Endothelial cell of umbilical vein (primary cell): ENCODE results near the gene CYP27A1. TPM values are rescaled to one million over a fixed set of nuclear protein-coding genes. Genes with fewer than 3 reads are reported as not detected.

Source experiments
- BruUV-seq: library from RNA; stranded (reverse); fragments of 400-500 nt; replicated peaks from 2 replicates; lab custom pipeline; 2021; lab: Mats Ljungman, UMichigan
- CTCF ChIA-PET: fragments of 300-600, 350-600 bp; sonication (Branson Sonifier 250); formaldehyde crosslinking; loops from one replicate; lab custom pipeline; 2021; ENCODE audit warnings: antibody characterized with exemption, inconsistent platforms; lab: Charles Lee
- POLR2A ChIA-PET: fragments of 300-600, 350-600 bp; sonication (Branson Sonifier 250); formaldehyde crosslinking; loops from one replicate; lab custom pipeline; 2021; ENCODE audit warnings: antibody characterized with exemption, inconsistent platforms; lab: Charles Lee
- DNase-seq: peaks from one replicate; pipeline ENCODE4 v3.0.0-alpha.2; 2011; ENCODE audit warnings: low read depth, low spot score
- FAIRE-seq: peaks from 2 replicates; lab custom pipeline; 2011; peaks lifted over from hg19 to GRCh38; lab: Jason Lieb, UNC
- H2AFZ ChIP-seq: 2 replicates; pipeline ENCODE4 v1.6.0; 2012; ENCODE audit warnings: low read depth, low read length, control low read depth, inconsistent platforms
- H3K27ac ChIP-seq: 2 replicates; pipeline ENCODE4 v1.5.1; 2011; ENCODE audit warnings: low read depth, mild to moderate bottlenecking, control low read depth, low read length, moderate library complexity; ENCODE audit not compliant: insufficient read depth
- H3K27me3 ChIP-seq, 2 experiments: 2 replicates each; pipeline versions ENCODE4 v1.6.0 to v1.6.1; 2011; ENCODE audit warnings: low read length in 2 of 2, mixed read lengths in 1 of 2; ENCODE audit not compliant: control insufficient read depth in 2 of 2, insufficient read depth in 2 of 2
- H3K36me3 ChIP-seq, 2 experiments: 2 replicates in 1 of 2; 3 replicates in 1 of 2; pipeline ENCODE4 v1.5.1; 2011; ENCODE audit warnings: low read length in 2 of 2, mild to moderate bottlenecking in 1 of 2, moderate library complexity in 1 of 2; ENCODE audit not compliant: control insufficient read depth in 2 of 2, insufficient read depth in 2 of 2; ENCODE audit errors: extremely low read depth in 1 of 2
- H3K4me1 ChIP-seq: 3 replicates; pipeline ENCODE4 v1.5.1; 2011; ENCODE audit warnings: mild to moderate bottlenecking, low read length; ENCODE audit not compliant: control insufficient read depth, insufficient read depth; ENCODE audit errors: extremely low read depth
- H3K4me2 ChIP-seq: 2 replicates; pipeline ENCODE4 v1.6.1; 2011; ENCODE audit warnings: low read length, control low read depth, mixed read lengths; ENCODE audit not compliant: insufficient read depth
- H3K4me3 ChIP-seq, 3 experiments: fragments of 200-600 bp in 1 of 3; sonication (generic), shearing (Covaris generic) in 1 of 3; replicated peaks in 1 of 3; 2 replicates each; pipeline ENCODE4 v1.5.1; 2011 to 2016; ENCODE audit warnings: control low read depth in 3 of 3, low read length in 3 of 3, mild to moderate bottlenecking in 2 of 3, inconsistent platforms in 1 of 3, low read depth in 1 of 3, moderate library complexity in 1 of 3; ENCODE audit not compliant: insufficient read depth in 1 of 3
- H3K79me2 ChIP-seq: 2 replicates; pipeline ENCODE4 v1.6.0; 2012; ENCODE audit warnings: low read length, inconsistent platforms; ENCODE audit not compliant: control insufficient read depth, insufficient read depth
- H3K9ac ChIP-seq: replicated peaks from 2 replicates; pipeline ENCODE3; 2011; ENCODE audit warnings: low read length, control low read depth; ENCODE audit not compliant: insufficient read depth; ENCODE audit errors: extremely low read depth
- H3K9me1 ChIP-seq: replicated peaks from 3 replicates; pipeline ENCODE4 v1.6.0; 2011; ENCODE audit warnings: mild to moderate bottlenecking, low read length; ENCODE audit not compliant: control insufficient read depth, insufficient read depth; ENCODE audit errors: extremely low read depth
- H3K9me3 ChIP-seq: replicated peaks from 2 replicates; pipeline ENCODE4 v1.5.1; 2012; ENCODE audit warnings: low read length, inconsistent platforms; ENCODE audit not compliant: control insufficient read depth, insufficient read depth
- H4K20me1 ChIP-seq: replicated peaks from 2 replicates; pipeline ENCODE3; 2011; ENCODE audit warnings: mild to moderate bottlenecking, low read length; ENCODE audit not compliant: control insufficient read depth, insufficient read depth; ENCODE audit errors: extremely low read depth
- CTCF ChIP-seq, 2 donors: IDR thresholded peaks; 1 replicate in 1 of 2; 2 replicates in 1 of 2; pipeline ENCODE4 v1.5.1; 2011; ENCODE audit warnings: low read length in 2 of 2, mild to moderate bottlenecking in 2 of 2, moderate library complexity in 2 of 2, control low read depth in 1 of 2, inconsistent platforms in 1 of 2, low read depth in 1 of 2; ENCODE audit not compliant: insufficient read depth in 1 of 2; ENCODE audit errors: extremely low read depth in 1 of 2
- EZH2 ChIP-seq: IDR thresholded peaks from 2 replicates; pipeline ENCODE4 v1.6.1; 2012; ENCODE audit warnings: borderline replicate concordance, low read depth, mild to moderate bottlenecking, moderate library complexity, low read length, inconsistent platforms; ENCODE audit not compliant: severe bottlenecking
- FOS ChIP-seq: IDR thresholded peaks from 2 replicates; pipeline ENCODE4 v1.6.1; 2011; ENCODE audit warnings: mild to moderate bottlenecking, low read length, moderate library complexity, borderline replicate concordance; ENCODE audit not compliant: insufficient read depth
- GATA2 ChIP-seq: IDR thresholded peaks from 2 replicates; pipeline ENCODE4 v1.7.0; 2011; ENCODE audit warnings: low read depth, mild to moderate bottlenecking, moderate library complexity, mixed read lengths, low read length; ENCODE audit not compliant: insufficient read length, insufficient read depth
- JUN ChIP-seq: IDR thresholded peaks from 2 replicates; pipeline ENCODE4 v1.6.1; 2011; ENCODE audit warnings: borderline replicate concordance, low read depth; ENCODE audit not compliant: insufficient read length, insufficient read depth
- MAX ChIP-seq: IDR thresholded peaks from 2 replicates; pipeline ENCODE4 v1.6.1; 2011; ENCODE audit not compliant: insufficient read depth, insufficient read length
- MYC ChIP-seq: IDR thresholded peaks from one replicate; pipeline ENCODE4 v1.6.1; 2011; ENCODE audit warnings: mild to moderate bottlenecking, low read depth, low read length
- POLR2A ChIP-seq: IDR thresholded peaks from 2 replicates; pipeline ENCODE4 v1.6.1; 2012; ENCODE audit warnings: low read depth, mild to moderate bottlenecking, control low read depth, low read length
- POLR2AphosphoS5 ChIP-seq: IDR thresholded peaks from 2 replicates; pipeline ENCODE4 v1.6.1; 2012; ENCODE audit warnings: low read depth, mild to moderate bottlenecking, control low read depth, low read length, moderate library complexity; ENCODE audit not compliant: insufficient read depth
- dilution Hi-C: fragments of 300-500 bp; cut with MboI; formaldehyde crosslinking; loops from one replicate; pipeline ENCODE4 v1.15.0; 2019; ENCODE audit warnings: low sequenced_read_pairs; ENCODE audit not compliant: extremely low pct_ligation_motif_present
- intact Hi-C: fragments of 100-400 bp; cut with micrococcal nuclease; formaldehyde crosslinking; loops from one replicate; pipeline ENCODE4 v1.10.0; 2022
- polyA plus RNA-seq, 4 experiments: library from polyadenylated mRNA; depleted of rRNA in 3 of 4; stranded (reverse) in 3 of 4; unstranded in 1 of 4; fragments of >200 nt; gene quantifications; 2 replicates each; pipeline versions ENCODE4 v1.2.1 to v1.2.3, GENCODE V29; 2011 to 2012; ENCODE audit warnings: missing spikeins in 1 of 4
- total RNA-seq: library from RNA; stranded (reverse); gene quantifications from 2 replicates; pipeline ENCODE4 v1.2.3, GENCODE V29; 2021

Gene CYP27A1
- total and polyA plus RNA-seq, 2 donors (not counting 3 experiments of a cell fraction or from before 2014, with no cell fraction given): 15.1 to 34.9 TPM

- TF ChIP-seq CTCF (IDR thresholded peaks at IDR 0.05; ENCODE audit: extremely low read depth in 1 of 2, insufficient read depth in 1 of 2, low read depth in 1 of 2, low read length in 2 of 2) (no peak), JUN (no peak), MAX (no peak), POLR2AphosphoS5 (no peak), POLR2A (no peak), FOS (no peak), EZH2 (no peak), GATA2 (no peak), MYC (no peak)
- Histone ChIP-seq H3K4me1 (peaks cover 6% of the 10 kb centered on the region), H3K27me3 (no peaks in the 10 kb centered on the region), H3K9me1 (no peaks in the 10 kb centered on the region), H3K36me3 (no peaks in the 10 kb centered on the region), H3K9me3 (no peaks in the 10 kb centered on the region), H3K27ac (no peak overlapping the region), H4K20me1 (no peaks in the 10 kb centered on the region), H3K9ac (no peak overlapping the region), H3K4me2 (no peak overlapping the region), H3K79me2 (no peaks in the 10 kb centered on the region), H3K4me3 (no peak overlapping the region), H2AFZ (no peak overlapping the region)
- FAIRE-seq (no peak), DNase-seq (no peak)
- ChIA-PET CTCF (interaction anchor here (0.7 kb wide), 1 partner anchor 67 kb away, joined by 3 read pairs; no protein-coding TSS in a partner anchor), POLR2A (no interaction called here)
- no TSS peak for BruUV-seq
- intact Hi-C loops (loop anchor here (2.0 kb wide), 1 partner anchor 67 kb away; no protein-coding TSS in a partner anchor), dilution Hi-C loops (no loop called here)
These were observed 1.9 kb upstream of the CYP27A1 start for GRCh38 chr2:218780046-218780445.
